ENCODE data around the gene TMEM259. TPM values are rescaled to one million over a fixed set of nuclear protein-coding genes. Genes with fewer than 3 reads are reported as not detected.

TMEM259 gene
- total and polyA plus RNA-seq, 9 of the 15 experiments (the other 6 are each of a cell fraction or from before 2014, with no cell fraction given), result 0.52 to 231 (median 63.6) TPM

GRCh38 chr19:984165-984967 is 36.6 kb downstream of the TMEM259 start, which contains the start of gene WDR18 (continued):
- TF ChIP-seq MGA (IDR thresholded peaks at IDR 0.05) (no peak; the same call in 1 of the 2 replicates), BCLAF1 (IDR thresholded peaks at IDR 0.05; ENCODE audit: borderline replicate concordance in 1 of 2, control insufficient read depth in 1 of 2, low read depth in 2 of 2, low read length in 1 of 2) (no peak), FOXP1 (CRISPR knock-in tag; IDR thresholded peaks at IDR 0.05) (peak; percentile 90; the same call in 1 of the 2 replicates), COPS2 (conservative IDR thresholded peaks at IDR 0.05) (no peak), ZNF395 (CRISPR knock-in tag; IDR thresholded peaks at IDR 0.05) (no peak), TEAD4 (IDR thresholded peaks at IDR 0.05; ENCODE audit: low read length) (no peak), TEAD4 (CRISPR knock-in tag; IDR thresholded peaks at IDR 0.05; ENCODE audit: borderline replicate concordance) (no peak), CBX8 (IDR thresholded peaks at IDR 0.05; ENCODE audit: borderline replicate concordance, extremely low read depth, low read depth, low read length, poor library complexity, severe bottlenecking) (no peak)
